Body of pancreas (tissue), 4 donors: ENCODE measurements around the gene ICOS. TPM values are rescaled to one million over a fixed set of nuclear protein-coding genes. Genes with fewer than 3 reads are reported as not detected.
A peak's percentile ranks its signal among the peaks of the same experiment; 100 is the strongest.

Experiments used
- ATAC-seq: fragments of 150-250 bp; one replicate; pipeline ENCODE4 v1.9.1; 2016
- DNase-seq, 4 donors: peaks; one replicate each; pipeline ENCODE4 v3.0.0-alpha.2; 2019
- H3K27ac ChIP-seq, 4 donors: fragments of 200-600 bp; sonication (generic); 1 replicate in 3 of 4; 2 replicates in 1 of 4; pipeline versions ENCODE4 v1.5.1 to v1.6.1; 2016 to 2019; ENCODE audit warnings: mild to moderate bottlenecking in 1 of 4, mixed read lengths in 1 of 4, moderate library complexity in 1 of 4
- H3K27me3 ChIP-seq, 2 donors: fragments of 200-600 bp; sonication (generic); one replicate each; pipeline ENCODE4 v1.6.0; 2016; ENCODE audit warnings: mild to moderate bottlenecking in 1 of 2
- H3K36me3 ChIP-seq, 2 donors: fragments of 200-600 bp; sonication (generic); replicated peaks in 1 of 2; 2 replicates each; pipeline ENCODE4 v1.5.1; 2016; ENCODE audit warnings: low read depth in 2 of 2; ENCODE audit not compliant: insufficient read depth in 1 of 2
- H3K4me1 ChIP-seq: fragments of 200-600 bp; sonication (generic); one replicate; pipeline ENCODE4 v1.6.0; 2016
- H3K4me3 ChIP-seq, 2 donors: fragments of 200-600 bp; sonication (generic); 1 replicate in 1 of 2; 2 replicates in 1 of 2; pipeline ENCODE4 v1.5.1; 2016 to 2019
- H3K9me3 ChIP-seq, 3 donors: fragments of 200-600 bp; sonication (generic); 1 replicate in 2 of 3; 2 replicates in 1 of 3; pipeline ENCODE4 v1.5.1; 2016
- CTCF ChIP-seq, 7 experiments: fragments of 450-650 bp in 4 of 7; fragments of 200-600 bp in 3 of 7; sonication (generic) in 3 of 7; IDR thresholded peaks; one replicate each; pipeline ENCODE4 v1.5.1; 2016 to 2019; ENCODE audit warnings: antibody characterized with exemption in 7 of 7
- POLR2A ChIP-seq, 3 donors: fragments of 450-650 bp; IDR thresholded peaks; one replicate each; pipeline ENCODE4 v1.6.1; 2016; ENCODE audit warnings: antibody characterized with exemption in 3 of 3, mild to moderate bottlenecking in 2 of 3
- WGBS, 2 donors: methylation state at CpG; one replicate each; pipeline ENCODE4 v1.1.5; 2017; 5-methylcytosine and 5-hydroxymethylcytosine counted together
- intact Hi-C: fragments of 100-400 bp; cut with DNase I; formaldehyde crosslinking; loops from one replicate; pipeline ENCODE4 v1.15.1; 2023
- total RNA-seq, 2 donors: library from RNA; depleted of rRNA; stranded (reverse); fragments of >200 nt; gene quantifications; one replicate each; pipeline ENCODE4 v1.1.0, GENCODE V29; 2016

The ICOS gene
- total RNA-seq, 2 donors from 2014 or later: not detected

- Histone ChIP-seq H3K27ac (no peak overlapping the region), H3K4me1 (no peaks in the 10 kb centered on the region), H3K27me3 (no peaks in the 10 kb centered on the region), H3K9me3 (no peaks in the 10 kb centered on the region), H3K36me3 (no peaks in the 10 kb centered on the region), H3K4me3 (no peak overlapping the region)
- peak in 1 of 4 donors; percentile 59 for DNase-seq
- WGBS, 2 donors: 83 to 95% methylated on average over 2 of the region's 2 CpGs
- TF ChIP-seq CTCF (IDR thresholded peaks at IDR 0.05): no peak
- no peak for TF ChIP-seq POLR2A (IDR thresholded peaks at IDR 0.05)
- intact Hi-C loops: no loop called here
- ATAC-seq: no peak
Measured at GRCh38 chr2:203891474-203891873, 45.1 kb upstream of the ICOS start.

GRCh38 chr2:203892207-203892606 lies 44.4 kb upstream of the ICOS start:
- TF ChIP-seq POLR2A (IDR thresholded peaks at IDR 0.05) (no peak), CTCF (IDR thresholded peaks at IDR 0.05) (no peak)
- whole genome bisulfite sequencing, 2 donors: 82 to 85% methylated on average over 4 of the region's 4 CpGs
- Histone ChIP-seq H3K4me3 (no peak overlapping the region), H3K4me1 (no peaks in the 10 kb centered on the region), H3K36me3 (no peaks in the 10 kb centered on the region), H3K27ac (no peak overlapping the region), H3K9me3 (no peaks in the 10 kb centered on the region), H3K27me3 (no peaks in the 10 kb centered on the region)
- ATAC-seq: no peak
- intact Hi-C loops: no loop called here
- DNase-seq: no peak

- H3K27me3 ChIP-seq: no peaks in the 10 kb centered on the region
- ATAC-seq (no peak), DNase-seq (no peak)
- H3K4me3 ChIP-seq: no peak overlapping the region
- intact Hi-C loops: no loop called here
- TF ChIP-seq POLR2A (IDR thresholded peaks at IDR 0.05) (no peak), CTCF (IDR thresholded peaks at IDR 0.05) (no peak)
- no peaks in the 10 kb centered on the region for H3K9me3 ChIP-seq
- no peaks in the 10 kb centered on the region for H3K4me1 ChIP-seq
- H3K27ac ChIP-seq: no peak overlapping the region
- H3K36me3 ChIP-seq: no peaks in the 10 kb centered on the region
Measured at GRCh38 chr2:203893401-203893800, 43.2 kb upstream of the ICOS start.

- no peak overlapping the region for H3K27ac ChIP-seq
- H3K4me1 ChIP-seq: no peaks in the 10 kb centered on the region
- no peak overlapping the region for H3K4me3 ChIP-seq
- no peak for DNase-seq
- no peak for TF ChIP-seq CTCF (IDR thresholded peaks at IDR 0.05)
- no peak for TF ChIP-seq POLR2A (IDR thresholded peaks at IDR 0.05)
- intact Hi-C loops: no loop called here
- ATAC-seq: no peak
- H3K9me3 ChIP-seq: no peaks in the 10 kb centered on the region
- 82 to 94% methylated on average over 7 of the region's 7 CpGs for WGBS, 2 donors
- H3K27me3 ChIP-seq: no peaks in the 10 kb centered on the region
- H3K36me3 ChIP-seq: no peaks in the 10 kb centered on the region
Measured at GRCh38 chr2:203893840-203894239, 42.7 kb upstream of the ICOS start.

- 74 to 83% methylated on average over 1 of the region's 1 CpG for WGBS, 2 donors
- no peak for ATAC-seq
- TF ChIP-seq POLR2A (IDR thresholded peaks at IDR 0.05): no peak
- TF ChIP-seq CTCF (IDR thresholded peaks at IDR 0.05): no peak
Measured at GRCh38 chr2:203894262-203894661, 42.3 kb upstream of the ICOS start.

More at GRCh38 chr2:203894262-203894661, 42.3 kb upstream of the ICOS start:
- H3K27ac ChIP-seq: no peak overlapping the region
- H3K9me3 ChIP-seq: no peaks in the 10 kb centered on the region
- H3K4me3 ChIP-seq: no peak overlapping the region
- no peaks in the 10 kb centered on the region for H3K36me3 ChIP-seq
- no peaks in the 10 kb centered on the region for H3K27me3 ChIP-seq
- no peak for DNase-seq
- H3K4me1 ChIP-seq: no peaks in the 10 kb centered on the region
- intact Hi-C loops: no loop called here
